ENCODE results near the gene MTF1.
"Not testable (repeated sequence)": the region's sequence is repeated elsewhere in the genome, so short reads cannot be mapped to it uniquely, and the experiment has no call there.

MTF1 gene

DNA sequence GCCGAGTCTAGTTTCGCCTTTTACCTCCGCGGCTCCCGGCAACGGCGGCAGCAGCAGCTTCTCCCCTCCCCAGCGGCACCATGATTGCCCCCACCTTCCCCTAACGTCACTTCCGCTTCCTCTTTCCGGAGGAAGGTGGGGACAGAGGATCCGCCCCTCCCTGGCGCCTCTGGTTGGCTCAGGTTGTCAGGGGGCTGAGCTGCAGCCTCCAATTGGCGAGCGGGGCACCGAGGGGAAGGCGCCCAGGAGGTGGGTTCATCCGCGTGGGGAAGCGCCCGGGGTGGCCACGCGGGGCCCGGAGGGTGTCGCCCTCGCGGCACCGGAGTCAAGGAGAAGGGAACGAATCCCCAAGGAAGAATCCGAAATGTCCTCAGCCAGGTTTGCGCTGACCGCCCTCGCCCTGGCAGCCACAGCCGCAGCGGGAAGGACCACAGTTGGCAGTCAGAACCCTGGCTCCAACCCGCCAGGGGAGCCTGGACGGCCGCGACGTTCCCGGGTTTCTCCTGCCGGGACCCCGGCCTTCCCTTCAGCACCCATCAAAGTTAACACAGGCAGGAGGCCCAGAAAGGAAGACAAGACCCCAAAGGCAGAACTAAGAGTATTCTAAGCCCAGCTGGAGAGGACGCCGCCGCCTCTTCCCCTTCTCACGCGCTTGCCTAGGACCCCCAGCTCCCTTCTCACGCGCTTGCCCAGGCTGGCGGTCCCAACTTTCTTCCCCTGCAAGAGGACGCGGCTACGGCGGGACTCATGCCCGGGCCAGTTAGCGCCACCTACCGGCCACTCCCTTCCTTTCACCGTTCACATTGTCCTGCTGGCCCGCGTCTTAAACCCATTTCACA lies at the start of gene MTF1:
MTF1 (minus strand) TSS at position 86 of the 839 bp plus-strand sequence. CDS start 1,934 bp downstream, outside the sequence.
- peak; percentile 96 for DNase-seq
- ATAC-seq: peak; percentile 98

DNA sequence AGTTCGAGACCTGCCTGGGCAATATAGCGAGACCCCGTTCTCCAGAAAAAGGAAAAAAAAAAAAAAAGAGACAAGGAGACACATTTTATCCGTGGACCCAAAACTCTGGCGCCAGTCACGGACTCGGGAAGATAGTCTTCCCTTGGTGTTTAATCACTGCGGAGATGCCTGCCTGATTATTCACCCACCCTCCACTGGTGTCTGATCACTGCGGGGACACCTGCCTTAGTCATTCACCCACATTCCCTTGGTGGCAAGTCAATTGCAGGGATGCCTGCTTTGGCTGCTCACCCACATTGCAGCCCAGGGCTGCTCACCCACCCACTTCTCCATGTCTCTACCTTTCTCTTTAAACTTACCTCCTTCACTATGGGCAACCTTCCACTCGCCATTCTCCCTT lies 49.1 kb upstream of the MTF1 start:
- not testable (repeated sequence) for DNase-seq, ATAC-seq

DNA sequence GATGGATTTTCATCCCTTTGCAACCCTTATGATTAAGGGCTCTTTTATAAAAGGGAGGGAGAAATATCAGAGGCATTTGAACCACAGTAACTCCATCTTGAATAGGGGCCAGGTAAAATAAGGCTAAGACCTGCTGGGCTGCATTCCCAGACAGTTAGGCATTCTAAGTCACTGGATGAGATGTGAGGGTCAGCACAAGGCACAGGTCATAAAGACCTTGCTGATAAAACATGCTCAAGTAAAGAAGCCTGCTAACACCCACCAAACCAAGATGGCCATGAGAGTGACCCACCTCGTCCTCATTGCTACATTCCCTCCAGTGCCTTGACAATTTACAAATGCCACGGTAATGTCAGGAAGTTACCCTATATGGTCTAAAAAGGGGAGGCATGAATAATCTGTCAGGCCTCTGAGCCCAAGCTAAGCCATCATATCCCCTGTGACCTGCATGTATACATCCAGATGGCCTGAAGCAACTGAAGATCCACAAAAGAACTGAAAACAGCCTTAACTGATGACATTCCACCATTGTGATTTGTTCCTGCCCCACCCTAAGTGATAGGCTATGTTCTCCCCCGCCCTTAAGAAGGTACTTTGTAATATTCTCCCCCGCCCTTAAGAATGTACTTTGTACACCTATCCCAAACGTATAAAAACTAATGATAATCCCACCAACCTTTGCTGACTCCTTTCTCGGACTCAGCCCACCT lies 48.2 kb upstream of the MTF1 start:
- DNase-seq, ATAC-seq: not testable (repeated sequence)

DNA sequence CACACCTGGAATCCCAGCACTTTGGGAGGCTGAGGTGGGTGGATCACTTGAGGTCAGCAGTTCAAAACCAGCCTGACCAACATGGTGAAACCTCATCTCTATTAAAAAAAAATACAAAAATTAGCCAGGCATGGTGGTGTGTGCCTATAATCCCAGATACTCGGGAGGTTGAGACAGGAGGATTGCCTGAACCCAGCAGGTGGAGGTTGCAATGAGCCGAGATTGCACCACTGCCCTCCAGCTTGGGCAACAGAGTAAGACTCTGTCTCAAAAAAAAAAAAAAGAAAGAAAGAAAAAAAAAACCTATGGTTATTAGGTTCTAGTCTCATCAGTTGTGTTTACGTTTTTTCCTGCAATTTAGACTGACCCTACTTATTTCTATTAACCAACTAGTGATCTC lies 47.2 kb upstream of the MTF1 start:
- not testable (repeated sequence) for ATAC-seq

DNA sequence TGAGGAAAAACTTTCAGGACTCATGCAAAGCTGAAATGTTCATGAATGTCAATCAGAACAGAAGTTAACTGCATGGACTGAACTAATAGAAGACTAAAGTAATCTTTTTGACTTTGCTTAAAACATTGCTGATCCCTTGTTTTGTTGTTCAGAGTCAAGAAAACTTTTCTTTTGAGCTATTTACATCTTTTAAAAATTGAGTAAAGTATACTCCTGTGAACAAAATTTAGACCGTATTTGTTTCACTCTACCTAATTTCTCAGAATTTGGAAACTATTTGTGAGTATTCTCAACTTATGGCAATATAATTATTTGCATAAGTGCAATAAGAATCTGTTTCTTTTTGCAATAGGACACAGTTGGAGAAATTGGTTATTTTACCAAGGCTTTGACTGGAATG lies 46.3 kb upstream of the MTF1 start:
- DNase-seq (no peak), ATAC-seq (no peak)

More for the DNA sequence above, 47.2 kb upstream of the MTF1 start:
- DNase-seq: not testable (repeated sequence)

DNA sequence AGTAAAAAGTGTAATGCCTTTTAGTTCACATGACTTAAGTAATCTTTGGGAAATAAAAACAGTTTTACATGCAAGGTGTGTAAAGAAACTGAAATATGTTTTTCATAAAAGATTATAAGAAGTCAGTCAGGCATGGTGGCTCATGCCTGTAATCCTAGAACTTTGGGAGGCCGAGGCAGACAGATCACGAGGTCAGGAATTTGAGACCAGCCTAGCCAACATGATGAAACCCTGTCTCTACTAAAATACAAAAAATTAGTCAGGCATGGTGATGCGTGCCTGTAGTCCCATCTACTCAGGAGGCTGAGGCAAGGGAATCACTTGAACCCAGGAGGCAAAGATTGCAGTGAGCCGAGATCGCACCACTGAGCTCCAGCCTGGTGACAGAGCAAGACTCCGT lies 44.5 kb upstream of the MTF1 start:
- ATAC-seq: not testable (repeated sequence)

DNA sequence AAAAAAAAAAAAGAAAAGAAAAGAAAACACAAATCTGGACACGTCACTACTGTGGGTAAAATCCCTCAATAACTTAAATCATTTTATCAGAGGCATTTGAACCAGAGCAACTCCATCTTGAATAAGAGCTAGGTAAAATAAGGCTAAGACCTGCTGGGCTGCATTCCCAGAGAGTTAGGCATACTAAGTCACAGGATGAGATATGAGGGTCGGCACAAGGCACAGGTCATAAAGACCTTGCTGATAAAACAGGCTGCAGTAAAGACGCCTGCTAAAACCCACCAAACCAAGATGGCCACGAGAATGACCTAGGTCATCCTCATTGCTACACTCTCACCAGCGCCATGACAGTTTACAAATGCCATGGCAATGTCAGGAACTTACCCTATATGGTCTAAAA lies 43.6 kb upstream of the MTF1 start:
- no peak for DNase-seq
- ATAC-seq: no peak

More for the DNA sequence above, 44.5 kb upstream of the MTF1 start:
- not testable (repeated sequence) for DNase-seq

DNA sequence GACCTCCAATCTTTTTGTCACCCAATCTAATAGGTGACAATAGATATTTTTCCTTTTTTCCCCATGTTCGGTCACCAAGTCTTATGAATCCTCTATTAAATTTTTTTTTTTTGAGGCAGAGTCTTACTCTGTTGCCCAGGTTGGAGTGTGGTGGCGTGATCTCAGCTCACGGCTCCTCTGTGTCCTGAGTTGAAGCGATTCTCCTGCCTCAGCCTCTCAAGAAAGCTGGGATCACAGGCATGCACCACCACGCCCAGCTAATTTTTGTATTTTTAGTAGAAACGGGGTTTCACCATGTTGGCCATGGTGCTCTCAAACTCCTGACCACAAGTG lies 42.5 kb upstream of the MTF1 start:
- DNase-seq: no peak
- no peak for ATAC-seq

DNA sequence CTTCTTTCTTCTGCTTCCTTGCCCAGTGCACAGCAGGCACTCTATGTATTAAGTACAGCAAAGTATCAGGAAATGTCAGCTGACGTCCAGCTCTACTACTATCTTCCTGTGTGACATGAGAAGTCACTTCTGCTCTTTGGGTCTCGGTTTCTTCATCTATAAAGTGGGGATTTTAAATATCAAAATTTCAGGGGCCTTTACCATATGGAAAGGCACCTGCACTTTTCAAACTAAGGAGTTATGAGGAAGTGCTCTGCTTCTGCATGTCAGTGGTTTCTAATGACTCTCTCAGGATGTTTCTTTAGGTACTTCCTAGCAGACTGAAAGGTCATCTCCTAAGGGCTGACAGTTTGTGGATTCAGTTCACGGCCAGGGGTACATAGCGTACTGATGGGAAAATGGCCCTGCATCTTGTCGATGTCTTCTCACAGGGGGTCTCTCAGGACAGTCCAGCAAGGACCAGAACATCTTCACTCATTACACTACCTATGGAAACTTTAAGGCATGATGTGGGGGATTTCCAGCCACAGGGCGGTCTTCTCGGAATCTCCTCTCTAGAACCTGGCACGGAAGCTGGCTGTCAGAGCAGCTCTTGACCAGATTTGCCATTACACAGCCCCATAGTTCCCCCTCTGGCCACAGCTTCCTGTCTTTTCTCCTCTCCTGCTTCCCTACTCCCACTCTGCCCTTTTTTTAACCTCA lies 42.0 kb upstream of the MTF1 start:
- DNase-seq (peak; percentile 27), ATAC-seq (peak; percentile 75)

DNA sequence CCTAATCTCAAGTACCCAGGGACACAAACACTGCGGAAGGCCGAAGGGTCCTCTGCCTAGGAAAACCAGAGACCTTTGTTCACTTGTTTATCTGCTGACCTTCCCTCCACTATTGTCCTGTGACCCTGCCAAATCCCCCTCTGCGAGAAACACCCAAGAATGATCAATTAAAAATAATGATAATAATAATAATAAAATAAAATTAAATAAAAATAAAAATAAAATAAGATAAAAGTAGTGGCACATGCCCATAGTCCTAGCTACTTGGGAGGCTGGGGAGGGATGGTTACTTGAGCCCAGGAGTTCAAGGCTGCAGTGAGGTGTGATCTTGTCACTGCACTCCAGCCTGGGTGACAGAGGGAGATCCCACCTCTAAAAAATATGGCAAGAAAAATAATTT lies 38.2 kb upstream of the MTF1 start:
- DNase-seq, ATAC-seq: not testable (repeated sequence)

DNA sequence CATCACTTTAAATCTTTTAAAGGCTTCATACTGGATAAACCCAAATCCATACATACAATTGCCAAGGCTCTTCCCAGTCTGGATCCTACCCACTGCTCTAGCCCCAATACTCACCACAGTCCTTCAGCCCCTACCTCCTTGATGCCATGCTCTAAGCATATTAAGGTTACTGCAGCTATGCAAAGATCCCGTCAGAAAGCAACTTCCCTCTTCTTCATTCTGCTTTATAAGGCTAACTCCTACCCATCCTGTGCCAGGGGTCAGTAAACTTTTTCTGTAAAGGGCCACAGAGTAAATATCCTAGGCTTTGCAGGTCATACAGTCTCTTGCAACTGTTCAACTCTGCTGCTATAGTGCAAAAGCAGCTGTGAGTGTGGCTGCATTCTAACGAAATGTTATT lies 34.3 kb upstream of the MTF1 start:
- DNase-seq (no peak), ATAC-seq (no peak)

DNA sequence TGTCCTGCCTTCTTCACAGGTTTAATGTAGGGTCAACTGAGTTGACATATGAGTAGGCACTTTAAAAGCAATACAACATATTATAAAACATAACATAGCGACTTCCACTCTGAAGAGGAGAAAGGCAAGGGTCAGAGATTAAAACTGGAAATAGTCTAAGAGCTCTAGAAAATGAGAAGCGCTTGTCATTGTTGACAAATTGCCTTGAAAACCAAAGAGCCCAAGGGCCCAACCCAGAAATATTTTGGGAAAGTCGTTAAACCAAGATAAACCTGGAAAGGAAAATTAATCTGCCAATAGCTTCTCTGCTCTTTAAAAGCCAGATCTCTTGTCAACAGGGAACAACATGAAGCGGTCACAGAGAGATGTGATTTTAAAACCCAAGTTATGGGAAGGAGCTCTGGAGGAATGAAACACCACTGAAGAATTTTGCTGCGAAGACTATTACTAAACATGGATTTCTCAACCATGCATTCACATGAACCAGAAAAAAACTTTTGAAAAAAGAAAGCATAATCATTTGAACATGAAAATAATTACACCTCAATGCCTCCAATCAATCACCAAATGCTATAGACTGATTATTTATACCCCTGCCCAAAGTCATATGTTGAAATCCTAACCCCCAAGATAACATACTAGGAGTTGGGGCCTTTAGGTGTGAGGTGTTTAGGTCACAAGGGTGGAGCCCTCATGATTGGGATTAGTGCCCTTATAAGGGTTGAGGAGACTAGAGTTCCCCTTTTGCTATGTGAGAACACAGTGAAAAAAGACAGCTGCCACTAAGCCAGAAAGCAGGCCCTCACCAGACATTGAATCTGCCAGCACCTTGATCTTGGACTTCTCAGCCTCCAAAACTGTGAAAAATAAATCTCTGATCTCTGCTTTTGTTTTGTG lies 33.0 kb upstream of the MTF1 start:
- ATAC-seq (no peak), DNase-seq (no peak)

DNA sequence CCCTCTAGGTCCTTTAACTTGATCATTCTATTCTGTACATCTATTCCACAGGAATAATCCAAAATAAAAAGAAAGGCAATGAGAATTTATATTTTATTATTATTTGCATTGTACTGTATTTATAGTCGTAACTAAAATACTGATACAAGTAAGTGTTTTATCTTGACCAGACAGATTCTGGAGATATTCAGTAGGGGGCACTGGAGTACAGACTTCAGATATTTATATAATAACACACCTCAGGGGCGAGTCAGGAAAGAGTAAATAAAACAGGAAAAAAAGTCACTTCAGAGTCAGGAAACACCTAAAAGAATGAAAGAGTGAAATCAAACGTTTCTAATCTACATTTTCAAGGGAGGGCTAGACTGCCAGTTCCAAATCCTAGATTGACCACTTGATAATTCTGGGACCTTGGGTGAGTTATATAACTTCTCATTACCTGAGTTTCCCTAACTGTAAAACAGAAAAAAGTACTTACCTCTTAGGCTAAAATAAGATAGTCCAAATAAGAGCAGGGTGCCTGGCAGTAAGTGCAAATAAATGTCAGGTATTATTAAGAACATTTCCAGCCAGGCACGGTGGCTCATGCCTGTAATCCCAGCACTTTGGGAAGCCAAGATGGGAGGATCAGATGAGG lies 31.1 kb upstream of the MTF1 start:
- DNase-seq: no peak
- no peak for ATAC-seq

DNA sequence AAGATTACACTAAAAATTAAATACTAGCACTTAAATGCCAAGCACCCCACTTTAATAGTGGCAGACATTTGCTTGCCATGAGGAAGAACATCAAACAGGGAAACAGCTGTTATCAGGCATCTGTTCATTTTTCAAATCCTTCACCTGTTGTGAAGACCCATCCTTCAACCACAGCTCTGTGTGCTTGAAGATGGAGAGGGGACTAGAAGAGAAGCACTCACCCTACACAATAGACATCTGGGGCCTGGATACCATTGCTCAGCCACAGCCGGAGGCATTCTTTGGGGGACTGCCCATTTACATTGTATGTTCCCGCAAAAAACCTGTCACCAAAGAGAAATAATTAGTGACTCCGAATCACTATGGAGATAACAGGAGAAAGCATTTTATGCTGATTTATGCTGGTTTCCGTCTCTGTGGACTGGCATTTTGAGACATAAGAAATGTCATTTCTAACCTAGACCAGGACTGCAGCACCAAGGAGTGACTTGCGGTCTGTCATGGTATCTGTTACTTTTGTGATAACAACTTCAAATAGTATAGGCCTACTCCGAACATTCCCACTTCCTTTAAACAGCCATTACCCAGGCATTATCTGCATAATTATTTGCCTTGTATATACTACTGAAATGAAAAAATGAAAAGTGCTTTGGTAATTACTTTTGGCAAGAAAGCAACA lies 28.8 kb upstream of the MTF1 start:
- no peak for DNase-seq
- ATAC-seq: no peak

DNA sequence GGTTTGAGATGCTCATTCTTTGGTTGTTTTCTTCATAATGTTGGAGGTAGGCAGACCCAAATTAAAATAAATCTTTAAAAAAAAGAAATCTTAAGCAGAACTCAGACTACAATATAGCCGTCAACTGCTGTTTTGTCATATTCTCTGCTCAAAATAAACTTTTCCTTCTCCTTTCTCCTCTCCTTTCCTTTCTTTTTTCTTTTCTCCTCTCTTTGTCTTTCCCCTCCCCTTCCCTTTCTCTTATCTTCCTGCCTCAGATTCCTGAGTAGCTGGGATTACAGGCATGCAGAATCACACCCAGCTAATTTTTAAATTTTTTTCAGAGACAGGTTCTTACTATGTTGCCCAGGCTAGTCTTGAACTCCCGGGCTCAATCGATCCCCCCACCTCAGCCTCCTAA lies 24.8 kb upstream of the MTF1 start:
- DNase-seq: no peak
- no peak for ATAC-seq

DNA sequence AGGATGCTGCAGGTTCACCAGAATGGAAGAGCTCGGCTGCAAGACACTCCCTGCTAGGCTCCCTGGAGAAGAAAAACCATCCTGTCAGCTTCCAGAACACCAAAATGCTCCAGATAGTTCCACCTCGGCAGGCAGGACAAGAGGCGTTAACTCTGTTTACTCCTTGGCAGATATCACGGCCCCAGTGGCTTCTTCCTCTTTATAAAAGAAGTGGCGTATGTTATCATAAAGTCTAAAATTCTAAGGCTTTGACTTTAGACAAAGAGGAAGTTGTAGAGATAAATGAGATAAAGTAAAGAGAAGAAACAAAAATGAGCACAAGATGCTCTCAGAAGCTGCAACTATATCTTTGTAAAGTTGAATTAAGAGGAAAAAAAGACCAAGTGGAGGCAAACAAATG lies 24.3 kb upstream of the MTF1 start:
- DNase-seq (no peak), ATAC-seq (no peak)

DNA sequence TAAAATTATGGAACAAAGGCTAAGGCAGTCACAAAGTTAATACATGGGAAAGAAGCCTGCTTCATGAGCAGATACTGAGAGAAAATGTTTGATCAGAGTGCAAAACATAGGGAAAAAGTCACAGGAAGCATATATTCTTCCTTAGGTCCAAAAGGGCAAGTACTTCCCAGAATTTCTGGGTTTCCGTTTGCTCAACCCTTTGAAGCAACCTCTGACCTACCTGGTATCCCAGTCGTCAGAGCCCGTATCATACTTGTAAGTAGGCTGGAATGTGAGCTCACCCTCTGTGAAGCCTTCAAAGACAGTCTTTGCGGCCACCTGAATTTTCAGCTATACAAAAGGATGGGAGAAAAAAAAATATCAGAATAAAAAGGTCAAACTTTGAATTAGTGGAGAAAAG lies 20.5 kb upstream of the MTF1 start:
- no peak for ATAC-seq

DNA sequence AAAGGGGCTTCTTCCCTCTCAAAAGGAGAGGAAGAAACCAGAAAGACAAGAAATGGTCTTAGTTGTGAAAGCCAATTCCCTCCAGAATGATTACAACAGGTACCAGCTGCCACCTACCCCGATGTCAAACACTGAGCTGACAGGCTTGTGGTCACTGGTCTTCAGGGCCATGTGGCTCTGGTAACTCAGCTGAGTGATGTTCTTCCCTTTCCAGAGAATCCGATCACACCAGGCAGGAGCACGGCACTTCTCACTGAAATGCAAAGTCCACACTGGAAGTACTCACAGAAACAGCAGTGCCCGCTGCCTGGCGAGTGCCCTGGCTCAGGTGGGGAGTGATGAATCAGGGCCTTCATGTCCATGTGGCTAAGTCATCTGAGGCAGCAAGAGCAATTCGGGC lies 18.7 kb upstream of the MTF1 start:
- ATAC-seq (no peak), DNase-seq (no peak)

More for the DNA sequence above, 20.5 kb upstream of the MTF1 start:
- no peak for DNase-seq

DNA sequence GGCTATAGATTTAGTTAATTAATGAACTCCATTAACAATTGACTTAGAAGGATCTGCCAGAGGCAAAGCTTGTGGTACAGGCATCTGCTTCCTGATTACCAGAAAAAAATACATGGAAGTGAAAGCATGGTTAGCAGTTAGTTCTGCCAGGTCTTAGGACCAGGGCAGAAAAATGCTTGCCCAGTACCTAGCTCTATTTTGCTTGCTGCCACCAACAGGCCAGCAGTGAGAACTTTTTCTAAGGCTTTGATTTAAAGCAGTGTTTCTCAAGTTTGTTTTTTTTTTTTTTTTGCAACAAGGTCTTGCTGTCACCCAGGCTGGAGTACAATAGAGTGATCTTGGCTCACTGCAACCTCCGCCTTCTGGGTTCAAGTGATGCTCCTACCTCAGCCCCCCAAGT lies 16.4 kb upstream of the MTF1 start:
- ATAC-seq (no peak), DNase-seq (no peak)

DNA sequence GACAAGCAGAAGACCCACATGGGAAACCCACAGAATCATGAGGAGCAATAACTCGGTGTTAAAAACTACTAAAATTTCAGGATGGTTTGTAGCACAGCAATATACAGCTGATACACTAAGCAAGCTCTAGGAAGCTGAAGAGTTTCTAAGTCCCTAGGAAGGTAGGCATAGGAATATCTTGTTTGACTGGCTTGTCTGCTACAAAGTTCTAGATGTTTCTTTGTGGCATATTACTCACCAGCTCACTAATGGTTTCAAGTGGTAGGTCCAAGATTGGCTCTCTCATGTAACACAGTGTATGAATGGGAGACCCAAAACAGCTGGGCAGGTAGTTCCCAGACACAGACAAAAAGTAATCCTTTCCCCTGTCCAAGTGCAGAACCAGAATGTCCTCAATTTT lies 13.3 kb upstream of the MTF1 start:
- DNase-seq (no peak), ATAC-seq (no peak)

DNA sequence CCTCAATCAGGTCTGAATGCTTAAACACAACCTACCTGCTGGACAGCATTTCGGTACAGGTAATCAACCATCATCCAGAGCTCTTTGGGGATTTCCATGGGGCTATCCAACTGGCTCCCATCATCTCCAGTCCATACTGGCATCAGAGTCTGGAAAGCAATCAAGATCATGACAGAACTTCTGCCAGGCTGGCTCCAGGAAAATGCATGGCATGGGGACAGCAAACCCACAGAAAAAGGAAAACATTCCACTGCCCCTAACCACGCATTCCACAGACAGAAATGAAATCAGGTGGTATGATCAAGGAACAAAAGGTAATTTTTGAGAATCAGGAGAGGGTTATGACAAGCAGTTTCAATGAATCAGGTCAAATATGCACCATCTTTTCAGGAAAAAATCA lies 9.1 kb upstream of the MTF1 start:
- DNase-seq (no peak), ATAC-seq (no peak)

All from stimulated activated naive CD8-positive, alpha-beta T cell treated with anti-CD3 and anti-CD28 coated beads, Interleukin-15, Interleukin-2, amounts not matched to agents 100 U/mL and 50 U/mL, for 24 hours (primary cell).